Panc1 (cell line): Measurements from ENCODE around the gene KRTAP10-10. TPM values are rescaled to one million over a fixed set of nuclear protein-coding genes. Genes with fewer than 3 reads are reported as not detected.
"Not testable (repeated sequence)": the region's sequence is repeated elsewhere in the genome, so short reads cannot be mapped to it uniquely, and the experiment has no call there.

Source experiments
- ATAC-seq: fragments of 200-7000 bp; cut with Tn5 transposase; 2 replicates; pipeline ENCODE4 v1.9.1; 2020; ENCODE audit warnings: mild to moderate bottlenecking, moderate library complexity
- BruUV-seq: library from RNA; stranded (reverse); fragments of 400-500 nt; replicated peaks from 2 replicates; lab custom pipeline; 2021; lab: Mats Ljungman, UMichigan
- CTCF ChIA-PET: fragments of 300-600 bp; sonication (Branson Sonifier 250); formaldehyde crosslinking; loops from one replicate; lab custom pipeline; 2022; ENCODE audit warnings: antibody characterized with exemption; lab: Charles Lee
- POLR2A ChIA-PET: fragments of 300-600 bp; sonication (Branson Sonifier 250); formaldehyde crosslinking; loops from one replicate; lab custom pipeline; 2022; ENCODE audit warnings: antibody characterized with exemption; lab: Charles Lee
- DNase-seq: peaks from one replicate; pipeline ENCODE4 v3.0.0-alpha.2; 2010; ENCODE audit warnings: low read depth, low spot score
- H3K27ac ChIP-seq: 2 replicates; pipeline ENCODE4 v1.5.1; 2011; ENCODE audit warnings: mild to moderate bottlenecking, low read length, inconsistent platforms
- H3K27me3 ChIP-seq: fragments of 200-500 bp; sonication (Bioruptor generic); 2 replicates; pipeline ENCODE4 v1.6.0; 2014; ENCODE audit warnings: low read length, inconsistent platforms; ENCODE audit not compliant: control insufficient read depth, insufficient read depth
- H3K36me3 ChIP-seq: fragments of 200-500 bp; sonication (Bioruptor generic); 2 replicates; pipeline ENCODE4 v1.5.1; 2014; ENCODE audit warnings: inconsistent platforms, mild to moderate bottlenecking, low read length, moderate library complexity; ENCODE audit not compliant: control insufficient read depth, insufficient read depth
- H3K4me1 ChIP-seq: 2 replicates; pipeline ENCODE4 v1.5.1; 2011; ENCODE audit warnings: inconsistent platforms, mild to moderate bottlenecking, low read length, moderate library complexity; ENCODE audit not compliant: control insufficient read depth, insufficient read depth
- H3K4me3 ChIP-seq, 2 experiments: 2 replicates each; pipeline ENCODE4 v1.5.1; 2011 to 2012; ENCODE audit warnings: low read depth in 2 of 2, low read length in 2 of 2, mild to moderate bottlenecking in 2 of 2, inconsistent platforms in 1 of 2, moderate library complexity in 1 of 2
- H3K9me3 ChIP-seq: fragments of 200-500 bp; sonication (Bioruptor generic); 2 replicates; pipeline ENCODE4 v1.5.1; 2014; ENCODE audit warnings: low read depth, mild to moderate bottlenecking, inconsistent platforms, low read length, moderate library complexity; ENCODE audit not compliant: control insufficient read depth, insufficient read depth
- CTCF ChIP-seq: fragments of 450-650 bp; IDR thresholded peaks from 2 replicates; pipeline ENCODE4 v1.5.1; 2017; ENCODE audit warnings: mild to moderate bottlenecking
- POLR2AphosphoS5 ChIP-seq: IDR thresholded peaks from 2 replicates; pipeline ENCODE4 v1.6.1; 2012; ENCODE audit warnings: mild to moderate bottlenecking, low read depth, low read length, moderate library complexity
- REST ChIP-seq, 2 experiments: IDR thresholded peaks; 2 replicates each; pipeline ENCODE4 v1.6.1; 2011 to 2012; ENCODE audit warnings: low read depth in 2 of 2, control low read depth in 1 of 2, low read length in 1 of 2, mild to moderate bottlenecking in 1 of 2, moderate library complexity in 1 of 2; ENCODE audit not compliant: insufficient read depth in 1 of 2
- SIN3A ChIP-seq: IDR thresholded peaks from 2 replicates; pipeline ENCODE4 v1.6.1; 2012; ENCODE audit warnings: low read depth, mild to moderate bottlenecking, low read length, moderate library complexity, borderline replicate concordance; ENCODE audit not compliant: insufficient read depth
- TCF7L2 ChIP-seq: IDR thresholded peaks from 2 replicates; pipeline ENCODE4 v1.6.1; 2011; ENCODE audit warnings: mild to moderate bottlenecking, low read depth, low read length, inconsistent platforms
- in situ Hi-C: cut with HindIII; loops from 2 replicates; pipeline ENCODE4 v1.10.0; 2016; ENCODE audit warnings: low sequenced_read_pairs, low pct_unique_long_range_greater_than_20kb
- intact Hi-C: fragments of 100-400 bp; cut with micrococcal nuclease; formaldehyde crosslinking; loops from one replicate; pipeline ENCODE4 v1.10.0; 2022; ENCODE audit not compliant: unreplicated experiment
- total RNA-seq: library from RNA; stranded (reverse); gene quantifications from one replicate; pipeline ENCODE4 v1.2.1, GENCODE V29; 2021; ENCODE audit not compliant: unreplicated experiment

KRTAP10-10 gene
- total RNA-seq, 1 experiment from 2014 or later: not detected

- Histone ChIP-seq H3K4me1 (no peaks in the 10 kb centered on the region; the same call in none of the 2 replicates), H3K4me3 (no peak overlapping the region), H3K36me3 (no peaks in the 10 kb centered on the region), H3K9me3 (no peaks in the 10 kb centered on the region), H3K27ac (no peak overlapping the region), H3K27me3 (no peaks in the 10 kb centered on the region)
- TF ChIP-seq POLR2AphosphoS5 (no peak), REST (IDR thresholded peaks at IDR 0.05; ENCODE audit: insufficient read depth in 1 of 2, low read depth in 2 of 2, low read length in 1 of 2) (no peak), TCF7L2 (no peak), SIN3A (no peak), CTCF (no peak)
- DNase-seq (no peak), ATAC-seq (no peak)
- no TSS peak for BruUV-seq
- CTCF ChIA-PET: no interaction called here
- in situ Hi-C loops: no loop called here
- POLR2A ChIA-PET: no interaction called here
- intact Hi-C loops: no loop called here
These were observed 37.7 kb upstream of the KRTAP10-10 start for GRCh38 chr21:44599264-44600029.

- H3K36me3 ChIP-seq, POLR2A ChIA-PET, BruUV-seq, DNase-seq, in situ Hi-C loops, H3K4me3 ChIP-seq, intact Hi-C loops, H3K9me3 ChIP-seq, H3K4me1 ChIP-seq, H3K27ac ChIP-seq, H3K27me3 ChIP-seq: not testable (repeated sequence)
- CTCF ChIA-PET: interaction anchor here (0.6 kb wide), 1 partner anchor 91 kb away, joined by 3 read pairs; no protein-coding TSS in a partner anchor
- ATAC-seq: peak; percentile 31
These were observed 36.8 kb upstream of the KRTAP10-10 start, which contains the start of gene KRTAP10-7 for GRCh38 chr21:44600118-44600978. Gene KRTAP10-7 (plus strand): TSS chr21:44600597. CDS start chr21:44600622, 25 bp downstream.
